ENCODE measurements around the gene GCN1.
A peak's percentile ranks its signal among the peaks of the same experiment; 100 is the strongest.

Gene GCN1

GRCh38 chr12:120228291-120229070 is 34.0 kb upstream of the GCN1 start (continued):
- TF ChIP-seq KLF17 (tag by site-specific recombination; IDR thresholded peaks at IDR 0.05) = peak; percentile 40; the same call in 1 of the 2 replicates
- TF ChIP-seq ZNF501 (tag by site-specific recombination; IDR thresholded peaks at IDR 0.05) = 0 out of 2 replicates have a peak, but pooled peaks have one; percentile 38
- TF ChIP-seq ZNF791 (tag by site-specific recombination; IDR thresholded peaks at IDR 0.05) = no peak
- no peak for TF ChIP-seq ZNF280C (tag by site-specific recombination; IDR thresholded peaks at IDR 0.05)
- TF ChIP-seq ZSCAN30 (tag by site-specific recombination; IDR thresholded peaks at IDR 0.05) = 0 out of 2 replicates have a peak, but pooled peaks have one; percentile 15
- TF ChIP-seq ZNF354C (tag by site-specific recombination; IDR thresholded peaks at IDR 0.05; ENCODE audit: borderline replicate concordance, low read depth) = no peak
- TF ChIP-seq ZNF2 (tag by site-specific recombination; IDR thresholded peaks at IDR 0.05) = peak; percentile 67
- no peak for TF ChIP-seq REPIN1 (tag by site-specific recombination; IDR thresholded peaks at IDR 0.05; ENCODE audit: low read depth)
- no peak for TF ChIP-seq ZNF549 (tag by site-specific recombination; IDR thresholded peaks at IDR 0.05)
- TF ChIP-seq PRDM2 (tag by site-specific recombination; IDR thresholded peaks at IDR 0.05; ENCODE audit: borderline replicate concordance) = no peak
- TF ChIP-seq ZNF366 (tag by site-specific recombination; conservative IDR thresholded peaks at IDR 0.05) = no peak
- TF ChIP-seq ZNF488 (tag by site-specific recombination; IDR thresholded peaks at IDR 0.05) = no peak
- no peak for TF ChIP-seq ZNF600 (tag by site-specific recombination; IDR thresholded peaks at IDR 0.05)
- TF ChIP-seq ZNF26 (tag by site-specific recombination; IDR thresholded peaks at IDR 0.05) = no peak
- no peak for TF ChIP-seq ZNF544 (tag by site-specific recombination; IDR thresholded peaks at IDR 0.05)
- no peak for TF ChIP-seq ZFP41 (tag by site-specific recombination; IDR thresholded peaks at IDR 0.05; ENCODE audit: borderline replicate concordance)
- TF ChIP-seq KLF7 (tag by site-specific recombination; IDR thresholded peaks at IDR 0.05; ENCODE audit: borderline replicate concordance) = no peak
- TF ChIP-seq ZNF404 (tag by site-specific recombination; IDR thresholded peaks at IDR 0.05) = no peak
- no peak for TF ChIP-seq ZNF311 (tag by site-specific recombination; IDR thresholded peaks at IDR 0.05; ENCODE audit: borderline replicate concordance)
- TF ChIP-seq ZNF701 (tag by site-specific recombination; IDR thresholded peaks at IDR 0.05) = no peak
- TF ChIP-seq MYNN (tag by site-specific recombination; IDR thresholded peaks at IDR 0.05; ENCODE audit: borderline replicate concordance) = no peak
- no peak for TF ChIP-seq ZNF639 (tag by site-specific recombination; IDR thresholded peaks at IDR 0.05)
- TF ChIP-seq ZIC2 (tag by site-specific recombination; IDR thresholded peaks at IDR 0.05) = peak; percentile 58
- no peak for TF ChIP-seq ZNF677 (tag by site-specific recombination; IDR thresholded peaks at IDR 0.05)
- TF ChIP-seq SP2 (tag by site-specific recombination; IDR thresholded peaks at IDR 0.05) = no peak
- TF ChIP-seq ZNF184 (tag by site-specific recombination; IDR thresholded peaks at IDR 0.05) = no peak
